Measurements from ENCODE around the gene CFAP20DC.

Gene CFAP20DC

GRCh38 chr3:58751882-58752567 lies 297.8 kb downstream of the CFAP20DC start:
- DNase-seq (ENCODE audit: extremely low read depth, low read depth), result no peak
- H3K4me3 ChIP-seq (replicated peaks; ENCODE audit: low read depth, low read length), result no peak overlapping the region
- no peak for TF ChIP-seq CTCF (IDR thresholded peaks at IDR 0.05; ENCODE audit: low read depth, low read length, missing control alignments)

DNA sequence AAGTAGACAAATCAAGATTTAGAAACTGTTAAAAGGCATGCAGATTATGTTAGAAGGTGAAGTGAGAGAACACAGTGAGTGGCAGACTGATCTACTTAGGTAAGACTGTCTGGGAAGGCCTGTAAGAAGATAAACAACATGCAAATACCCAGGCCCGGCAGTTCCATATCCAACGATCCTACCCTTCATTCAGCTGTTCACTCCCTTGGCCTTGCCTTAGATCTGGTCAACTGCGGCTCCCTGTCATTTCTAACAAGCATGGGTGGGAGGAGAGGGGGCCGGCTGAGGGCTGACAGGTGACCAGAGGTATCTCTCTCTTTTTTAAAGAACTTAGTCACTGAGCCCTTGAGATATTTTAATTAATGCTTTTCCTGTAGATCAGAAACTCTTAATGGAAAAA lies 298.6 kb downstream of the CFAP20DC start:
- no peak for DNase-seq (ENCODE audit: extremely low read depth, low read depth)
- no peak for TF ChIP-seq CTCF (IDR thresholded peaks at IDR 0.05; ENCODE audit: low read depth, low read length, missing control alignments)
- H3K4me3 ChIP-seq (replicated peaks; ENCODE audit: low read depth, low read length), result no peak overlapping the region

DNA sequence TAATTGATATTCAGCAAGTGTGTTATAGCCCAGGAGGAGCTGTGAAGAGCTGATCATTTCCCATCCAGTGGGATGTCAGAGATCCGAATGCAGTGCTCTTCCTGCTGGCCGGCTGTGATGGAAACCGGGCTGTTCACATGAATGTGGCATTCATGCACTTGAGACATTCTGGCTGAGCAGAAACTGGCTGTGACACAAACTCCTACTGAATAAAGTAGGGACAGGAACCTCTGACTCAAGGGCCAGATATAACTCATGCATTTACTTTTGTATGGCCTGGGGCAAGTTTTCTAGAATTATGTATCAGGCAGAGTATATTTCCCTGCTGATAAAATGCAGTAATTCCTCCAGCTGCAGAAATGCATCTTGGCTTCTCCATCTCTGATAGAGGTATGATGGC lies 299.9 kb downstream of the CFAP20DC start:
- TF ChIP-seq CTCF (IDR thresholded peaks at IDR 0.05; ENCODE audit: low read depth, low read length, missing control alignments), result no peak
- H3K4me3 ChIP-seq (replicated peaks; ENCODE audit: low read depth, low read length), result no peak overlapping the region
- DNase-seq (ENCODE audit: extremely low read depth, low read depth), result no peak

DNA sequence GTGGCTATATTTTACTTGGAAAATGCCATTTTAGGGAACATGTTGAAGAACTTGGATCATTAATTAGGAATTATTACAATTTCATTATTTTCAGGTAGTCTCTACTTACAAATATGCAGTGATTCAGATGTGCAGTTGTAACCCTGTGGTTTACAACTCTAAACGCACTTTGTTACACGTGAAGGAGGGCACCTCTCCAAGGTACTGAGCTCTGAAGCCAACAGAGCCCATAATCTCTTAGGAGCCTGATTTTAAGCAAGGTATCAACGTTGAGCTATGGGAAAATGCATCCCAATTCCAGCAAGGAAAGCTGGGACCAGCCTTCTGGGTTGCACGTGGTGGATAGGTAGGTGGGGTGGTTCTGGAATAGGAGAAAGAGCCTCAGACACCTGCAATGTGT lies 301.8 kb downstream of the CFAP20DC start:
- DNase-seq (ENCODE audit: extremely low read depth, low read depth), result no peak
- TF ChIP-seq CTCF (IDR thresholded peaks at IDR 0.05; ENCODE audit: low read depth, low read length, missing control alignments), result no peak
- H3K4me3 ChIP-seq (replicated peaks; ENCODE audit: low read depth, low read length), result no peak overlapping the region

- no peak for TF ChIP-seq CTCF (IDR thresholded peaks at IDR 0.05; ENCODE audit: low read depth, low read length, missing control alignments)
- H3K4me3 ChIP-seq (replicated peaks; ENCODE audit: low read depth, low read length), result no peak overlapping the region
- DNase-seq (ENCODE audit: extremely low read depth, low read depth), result no peak
Observed at GRCh38 chr3:58746758-58747157, 303.1 kb downstream of the CFAP20DC start.

- no peak for DNase-seq (ENCODE audit: extremely low read depth, low read depth)
- no peak overlapping the region for H3K4me3 ChIP-seq (replicated peaks; ENCODE audit: low read depth, low read length)
- TF ChIP-seq CTCF (IDR thresholded peaks at IDR 0.05; ENCODE audit: low read depth, low read length, missing control alignments), result no peak
Observed at GRCh38 chr3:58743296-58743695, 306.5 kb downstream of the CFAP20DC start.

GRCh38 chr3:58742239-58742638 lies 307.6 kb downstream of the CFAP20DC start:
- DNase-seq (ENCODE audit: extremely low read depth, low read depth), result no peak
- no peak for TF ChIP-seq CTCF (IDR thresholded peaks at IDR 0.05; ENCODE audit: low read depth, low read length, missing control alignments)
- H3K4me3 ChIP-seq (replicated peaks; ENCODE audit: low read depth, low read length), result no peak overlapping the region
